ENCODE measurements around the gene TRPC4. TPM values are rescaled to one million over a fixed set of nuclear protein-coding genes. Genes with fewer than 3 reads are reported as not detected.
A peak's percentile ranks its signal among the peaks of the same experiment; 100 is the strongest.

TRPC4 gene
- total RNA-seq (10 to 100 TPM in 1 of 9 donors, 1 to 10 TPM in 2, under 1 TPM in 6; 0.24 to 22.5 (median 0.67) TPM), polyA plus RNA-seq (under 1 TPM; 0.74 to 0.88 (median 0.82) TPM)
- long read RNA-seq, donor 1 = 0 reads
- long read RNA-seq, donor 2 = 0 reads
- long read RNA-seq, donor 3 = 0 reads
- long read RNA-seq, donor 4, full-length matches to known transcripts = 1 of 1 reads
- long read RNA-seq, donor 4, partial matches to known transcripts = 0 of 1 reads
- long read RNA-seq, donor 4, other reads (novel, unspliced or antisense) = 0 of 1 reads
- long read RNA-seq, donor 5 = 0 reads
- long read RNA-seq, donor 6, partial matches to known transcripts = 1 of 2 reads
- long read RNA-seq, donor 6, other reads (novel, unspliced or antisense) = 1 of 2 reads
- long read RNA-seq, donor 7 = 0 reads
- long read RNA-seq, donor 8 = 0 reads
- long read RNA-seq, donor 9 = 0 reads
- long read RNA-seq, donor 10 = 0 reads

- 2 to 4% (median 3%) methylated on average over 16 to 43 of the region's 43 CpGs for WGBS, 4 donors
- H3K27ac ChIP-seq = peak within 1 kb of the TSS in 1 of 5 donors; percentile 26
- TF ChIP-seq CTCF (IDR thresholded peaks at IDR 0.05) = peak in 1 of 6 experiments; percentile 15
- no peak for TF ChIP-seq POLR2A (IDR thresholded peaks at IDR 0.05)
- H3K9me3 ChIP-seq (replicated peaks in 1 of 3) = peaks cover 0 to 4% (median 0%) of the 10 kb centered on the region in 3 donors
- H3K27me3 ChIP-seq = peaks cover 14% of the 10 kb centered on the region
- H3K4me1 ChIP-seq (replicated peaks in 1 of 2) = peaks cover 4 to 8% of the 10 kb centered on the region in 2 donors
- intact Hi-C loops (cut with DNase I) = no loop called here
- H3K36me3 ChIP-seq (replicated peaks in 1 of 2) = no peaks in the 10 kb centered on the region
- H3K4me3 ChIP-seq = peak within 1 kb of the TSS in 1 of 4 donors; percentile 49
- DNase-seq = peak in 3 of 7 donors; percentile 12 to 21 (median 18)
Observed at GRCh38 chr13:37869756-37870488, at the start of gene TRPC4. TSS of gene TRPC4 (minus strand) at chr13:37869772. CDS start at chr13:37783333, 86,439 bp downstream.

- Histone ChIP-seq H3K4me1 (replicated peaks in 1 of 2) (no peaks in the 10 kb centered on the region), H3K36me3 (replicated peaks in 1 of 2) (no peaks in the 10 kb centered on the region), H3K4me3 (no peak overlapping the region), H3K9me3 (replicated peaks in 1 of 3) (no peaks in the 10 kb centered on the region), H3K27me3 (no peaks in the 10 kb centered on the region), H3K27ac (no peak overlapping the region)
- DNase-seq = no peak
- WGBS, 4 donors = 41 to 61% (median 51%) methylated on average over 4 of the region's 4 CpGs
- TF ChIP-seq CTCF (IDR thresholded peaks at IDR 0.05) (no peak), POLR2A (IDR thresholded peaks at IDR 0.05) (no peak)
- intact Hi-C loops (cut with DNase I) = no loop called here
Observed at GRCh38 chr13:37918751-37919150, 49.2 kb upstream of the TRPC4 start.

- no peak overlapping the region for H3K27ac ChIP-seq
- no peaks in the 10 kb centered on the region for H3K27me3 ChIP-seq
- no peak for TF ChIP-seq POLR2A (IDR thresholded peaks at IDR 0.05)
- TF ChIP-seq CTCF (IDR thresholded peaks at IDR 0.05) = no peak
- intact Hi-C loops (cut with DNase I) = no loop called here
- H3K4me3 ChIP-seq = no peak overlapping the region
- H3K4me1 ChIP-seq (replicated peaks in 1 of 2) = no peaks in the 10 kb centered on the region
- DNase-seq = no peak
- no peaks in the 10 kb centered on the region for H3K9me3 ChIP-seq (replicated peaks in 1 of 3)
- H3K36me3 ChIP-seq (replicated peaks in 1 of 2) = no peaks in the 10 kb centered on the region
- 41 to 55% (median 52%) methylated on average over 3 of the region's 3 CpGs for WGBS, 4 donors
Observed at GRCh38 chr13:37918116-37918714, 48.6 kb upstream of the TRPC4 start.

GRCh38 chr13:37914781-37915391, 45.3 kb upstream of the TRPC4 start:
- 26 to 54% (median 41%) methylated on average over 2 of the region's 2 CpGs for WGBS, 4 donors
- intact Hi-C loops (cut with DNase I) = no loop called here
- no peaks in the 10 kb centered on the region for H3K9me3 ChIP-seq (replicated peaks in 1 of 3)
- H3K4me1 ChIP-seq (replicated peaks in 1 of 2) = no peaks in the 10 kb centered on the region
- TF ChIP-seq CTCF (IDR thresholded peaks at IDR 0.05) (no peak), POLR2A (IDR thresholded peaks at IDR 0.05) (no peak)
- no peaks in the 10 kb centered on the region for H3K36me3 ChIP-seq (replicated peaks in 1 of 2)
- no peaks in the 10 kb centered on the region for H3K27me3 ChIP-seq
- no peak overlapping the region for H3K27ac ChIP-seq
- DNase-seq = no peak
- H3K4me3 ChIP-seq = no peak overlapping the region

All from adrenal gland (tissue), 19 donors.